Fibroblast of villous mesenchyme (primary cell): ENCODE results near the gene STAG3. TPM values are rescaled to one million over a fixed set of nuclear protein-coding genes. Genes with fewer than 3 reads are reported as not detected.
"Not testable (repeated sequence)": the region's sequence is repeated elsewhere in the genome, so short reads cannot be mapped to it uniquely, and the experiment has no call there.

Source experiments
- DNase-seq: peaks from one replicate; pipeline ENCODE4 v3.0.0-alpha.2; 2010; ENCODE audit warnings: low read depth
- H3K4me3 ChIP-seq: 2 replicates; pipeline ENCODE4 v1.5.1; 2011; ENCODE audit warnings: low read depth, mild to moderate bottlenecking, low read length
- CTCF ChIP-seq: IDR thresholded peaks from 2 replicates; pipeline ENCODE4 v1.5.1; 2012; ENCODE audit warnings: low read depth, mild to moderate bottlenecking, low read length; ENCODE audit not compliant: insufficient read depth
- total RNA-seq: library from RNA; depleted of rRNA; stranded (reverse); fragments of >200 nt; gene quantifications from 2 replicates; pipeline ENCODE4 v1.2.3, GENCODE V29; 2012

The STAG3 gene
- total RNA-seq = under 0.01 and 0.64 TPM in 2 replicates

GRCh38 chr7:100177045-100178001, at the start of gene STAG3, which contains the start of gene GPC2:
TSS of gene STAG3 (plus strand) at chr7:100177918. CDS start at chr7:100180557, 2,639 bp downstream.
TSS of gene GPC2 (minus strand) at chr7:100177381. CDS start at chr7:100177199, 182 bp downstream.
- peak within 1 kb of the TSS; percentile 72 for H3K4me3 ChIP-seq
- peak; percentile 96 for DNase-seq
- TF ChIP-seq CTCF = no peak

GRCh38 chr7:100128637-100128963, 49.1 kb upstream of the STAG3 start:
- no peak for DNase-seq
- no peak for TF ChIP-seq CTCF

GRCh38 chr7:100130220-100130607, 47.5 kb upstream of the STAG3 start:
- not testable (repeated sequence) for DNase-seq, H3K4me3 ChIP-seq

More at GRCh38 chr7:100128637-100128963, 49.1 kb upstream of the STAG3 start:
- H3K4me3 ChIP-seq = no peak overlapping the region

- peak; percentile 56 for DNase-seq
- no peak overlapping the region for H3K4me3 ChIP-seq
- peak; percentile 76 for TF ChIP-seq CTCF
Observed at GRCh38 chr7:100130608-100131453, 46.9 kb upstream of the STAG3 start.

GRCh38 chr7:100132126-100132525, 45.6 kb upstream of the STAG3 start:
- H3K4me3 ChIP-seq = no peak overlapping the region
- no peak for DNase-seq
- TF ChIP-seq CTCF = no peak

- H3K4me3 ChIP-seq = no peak overlapping the region
- peak; percentile 98 for TF ChIP-seq CTCF
- peak; percentile 69 for DNase-seq
Observed at GRCh38 chr7:100132697-100133151, 45.0 kb upstream of the STAG3 start.
